WTC11 (cell line): ENCODE results near the gene ZCCHC24. TPM values are rescaled to one million over a fixed set of nuclear protein-coding genes. Genes with fewer than 3 reads are reported as not detected.

ENCODE experiments used
- ATAC-seq: fragments of 200-7000 bp; cut with Tn5 transposase; 2 replicates; pipeline ENCODE4 v1.10.0; 2021; ENCODE audit warnings: mild to moderate bottlenecking, moderate library complexity
- CTCF ChIA-PET: fragments of 300-600 bp; sonication (Branson Sonifier 250); formaldehyde crosslinking; loops from one replicate; lab custom pipeline; 2021; ENCODE audit warnings: antibody characterized with exemption; lab: Charles Lee
- POLR2A ChIA-PET: fragments of 350-600 bp; sonication (Branson Sonifier 250); formaldehyde crosslinking; loops from one replicate; lab custom pipeline; 2021; ENCODE audit warnings: antibody characterized with exemption; lab: Charles Lee
- DNase-seq: peaks from one replicate; pipeline ENCODE4 v3.0.0; 2021; ENCODE audit warnings: low spot score
- H3K27ac Mint-ChIP-seq: 2 replicates; pipeline ENCODE4 v1.8.0; 2021; ENCODE audit warnings: mixed read lengths
- H3K27me3 Mint-ChIP-seq: 2 replicates; pipeline ENCODE4 v1.8.0; 2021; ENCODE audit warnings: low read depth, mild to moderate bottlenecking, moderate library complexity, mixed read lengths
- H3K36me3 Mint-ChIP-seq: 2 replicates; pipeline ENCODE4 v1.8.0; 2021; ENCODE audit warnings: mixed read lengths
- H3K4me1 Mint-ChIP-seq: 2 replicates; pipeline ENCODE4 v1.8.0; 2022; ENCODE audit warnings: mixed read lengths
- H3K4me3 Mint-ChIP-seq: 2 replicates; pipeline ENCODE4 v1.8.0; 2021; ENCODE audit warnings: mild to moderate bottlenecking, moderate library complexity, mixed read lengths
- H3K9me3 Mint-ChIP-seq: 2 replicates; pipeline ENCODE4 v1.8.0; 2021; ENCODE audit warnings: mixed read lengths
- CREB1 ChIP-seq: sonication (generic); formaldehyde crosslinking; IDR thresholded peaks from 2 replicates; pipeline ENCODE4 v1.8.0; 2023; ENCODE audit warnings: mild to moderate bottlenecking, missing genetic modification reagents
- CREM ChIP-seq: sonication (generic); formaldehyde crosslinking; IDR thresholded peaks from 2 replicates; pipeline ENCODE4 v1.8.1; 2022; ENCODE audit warnings: mild to moderate bottlenecking, missing genetic modification reagents, moderate library complexity
- ELF4 ChIP-seq: sonication (generic); formaldehyde crosslinking; IDR thresholded peaks from 2 replicates; pipeline ENCODE4 v1.8.1; 2022; ENCODE audit warnings: low read depth, mild to moderate bottlenecking, moderate library complexity, missing genetic modification reagents
- ETV6 ChIP-seq: sonication (generic); formaldehyde crosslinking; IDR thresholded peaks from 2 replicates; pipeline ENCODE4 v1.8.1; 2022; ENCODE audit warnings: mild to moderate bottlenecking, missing genetic modification reagents
- HMGA2 ChIP-seq: fragments of 250-450 bp; sonication (Bioruptor Pico); IDR thresholded peaks from 2 replicates; pipeline ENCODE4 v1.4.0; 2021; ENCODE audit warnings: mild to moderate bottlenecking, moderate library complexity
- JAZF1 ChIP-seq: fragments of 250-450 bp; sonication (Bioruptor Pico); IDR thresholded peaks from 2 replicates; pipeline ENCODE4 v1.9.0; 2021; ENCODE audit warnings: moderate library complexity, mild to moderate bottlenecking, inconsistent platforms
- MYBL2 ChIP-seq: sonication (generic); formaldehyde crosslinking; IDR thresholded peaks from 2 replicates; pipeline ENCODE4 v1.8.1; 2023; ENCODE audit warnings: mild to moderate bottlenecking, moderate library complexity, missing genetic modification reagents
- NFE2L1 ChIP-seq: sonication (generic); formaldehyde crosslinking; IDR thresholded peaks from 2 replicates; pipeline ENCODE4 v1.8.1; 2023; ENCODE audit warnings: missing genetic modification reagents
- SMAD4 ChIP-seq: sonication (generic); formaldehyde crosslinking; IDR thresholded peaks from 2 replicates; pipeline ENCODE4 v1.8.0; 2022; ENCODE audit warnings: mild to moderate bottlenecking, missing genetic modification reagents
- ZNF263 ChIP-seq: sonication (generic); formaldehyde crosslinking; IDR thresholded peaks from 2 replicates; pipeline ENCODE4 v1.8.1; 2022; ENCODE audit warnings: low read depth, mild to moderate bottlenecking, moderate library complexity, missing genetic modification reagents
- ZNF317 ChIP-seq: sonication (generic); formaldehyde crosslinking; IDR thresholded peaks from 2 replicates; pipeline ENCODE4 v1.8.1; 2023; ENCODE audit warnings: low read depth, mild to moderate bottlenecking, moderate library complexity, missing genetic modification reagents, borderline replicate concordance
- ZNF425 ChIP-seq: fragments of 250-450 bp; sonication (Bioruptor Pico); conservative IDR thresholded peaks from 2 replicates; pipeline ENCODE4 v1.9.0; 2021; ENCODE audit warnings: mild to moderate bottlenecking
- ZNF532 ChIP-seq: fragments of 250-450 bp; sonication (Bioruptor Pico); IDR thresholded peaks from 2 replicates; pipeline ENCODE4 v1.9.0; 2021; ENCODE audit warnings: mild to moderate bottlenecking, borderline replicate concordance
- total RNA-seq: library from RNA; stranded (reverse); gene quantifications from 3 replicates; pipeline ENCODE4 v1.2.3, GENCODE V29; 2021
- TF ChIP-seq, protein P1 (sequence below): sonication (generic); formaldehyde crosslinking; IDR thresholded peaks from 2 replicates; pipeline ENCODE4 v1.8.0; 2022; ENCODE audit warnings: mild to moderate bottlenecking, missing genetic modification reagents
- TF ChIP-seq, protein P2 (sequence below): sonication (generic); formaldehyde crosslinking; IDR thresholded peaks from 2 replicates; pipeline ENCODE4 v1.8.1; 2023; ENCODE audit warnings: mild to moderate bottlenecking, missing genetic modification reagents, moderate library complexity
- TF ChIP-seq, protein P3 (sequence below): sonication (generic); formaldehyde crosslinking; IDR thresholded peaks from 2 replicates; pipeline ENCODE4 v1.8.0; 2022; ENCODE audit warnings: mild to moderate bottlenecking, missing genetic modification reagents
- TF ChIP-seq, protein P4 (sequence below): sonication (generic); formaldehyde crosslinking; IDR thresholded peaks from 2 replicates; pipeline ENCODE4 v1.8.1; 2022; ENCODE audit warnings: low read depth, mild to moderate bottlenecking, moderate library complexity, missing genetic modification reagents, borderline replicate concordance
- TF ChIP-seq, protein P5 (sequence below): sonication (generic); formaldehyde crosslinking; IDR thresholded peaks from 2 replicates; pipeline ENCODE4 v1.8.0; 2022; ENCODE audit warnings: missing genetic modification reagents

The ZCCHC24 gene
- total RNA-seq, 1 experiment from 2014 or later, result 7.7 TPM

GRCh38 chr10:79383974-79384606 is 61.3 kb downstream of the ZCCHC24 start (continued):
- TF ChIP-seq, protein P1, sequence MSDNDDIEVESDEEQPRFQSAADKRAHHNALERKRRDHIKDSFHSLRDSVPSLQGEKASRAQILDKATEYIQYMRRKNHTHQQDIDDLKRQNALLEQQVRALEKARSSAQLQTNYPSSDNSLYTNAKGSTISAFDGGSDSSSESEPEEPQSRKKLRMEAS (CRISPR knock-in tag), result no peak
- no peak for TF ChIP-seq ZNF532 (CRISPR knock-in tag)
- TF ChIP-seq, protein P2, sequence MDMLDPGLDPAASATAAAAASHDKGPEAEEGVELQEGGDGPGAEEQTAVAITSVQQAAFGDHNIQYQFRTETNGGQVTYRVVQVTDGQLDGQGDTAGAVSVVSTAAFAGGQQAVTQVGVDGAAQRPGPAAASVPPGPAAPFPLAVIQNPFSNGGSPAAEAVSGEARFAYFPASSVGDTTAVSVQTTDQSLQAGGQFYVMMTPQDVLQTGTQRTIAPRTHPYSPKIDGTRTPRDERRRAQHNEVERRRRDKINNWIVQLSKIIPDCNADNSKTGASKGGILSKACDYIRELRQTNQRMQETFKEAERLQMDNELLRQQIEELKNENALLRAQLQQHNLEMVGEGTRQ (CRISPR knock-in tag), result no peak
- no peak for TF ChIP-seq MYBL2 (CRISPR knock-in tag)
- no peak for TF ChIP-seq CREB1 (CRISPR knock-in tag)
- TF ChIP-seq, all 79 proteins: peak for 0

GRCh38 chr10:79382491-79382941 is 62.9 kb downstream of the ZCCHC24 start:
- Mint-ChIP-seq H3K4me3 (no peak overlapping the region), H3K27me3 (no peaks in the 10 kb centered on the region), H3K27ac (no peak overlapping the region), H3K9me3 (no peaks in the 10 kb centered on the region), H3K36me3 (no peaks in the 10 kb centered on the region), H3K4me1 (0 out of 2 replicates have a peak, but pooled peaks cover 3% of the 10 kb centered on the region)
- no peak for ATAC-seq
- TF ChIP-seq HMGA2 (CRISPR knock-in tag) (no peak), JAZF1 (CRISPR knock-in tag) (no peak), ETV6 (CRISPR knock-in tag) (no peak), NFE2L1 (CRISPR knock-in tag) (no peak), ELF4 (no peak), ZNF425 (CRISPR knock-in tag) (no peak), ZNF317 (no peak), CREM (no peak), SMAD4 (CRISPR knock-in tag) (no peak), ZNF263 (CRISPR knock-in tag) (no peak)
- TF ChIP-seq, protein P3, sequence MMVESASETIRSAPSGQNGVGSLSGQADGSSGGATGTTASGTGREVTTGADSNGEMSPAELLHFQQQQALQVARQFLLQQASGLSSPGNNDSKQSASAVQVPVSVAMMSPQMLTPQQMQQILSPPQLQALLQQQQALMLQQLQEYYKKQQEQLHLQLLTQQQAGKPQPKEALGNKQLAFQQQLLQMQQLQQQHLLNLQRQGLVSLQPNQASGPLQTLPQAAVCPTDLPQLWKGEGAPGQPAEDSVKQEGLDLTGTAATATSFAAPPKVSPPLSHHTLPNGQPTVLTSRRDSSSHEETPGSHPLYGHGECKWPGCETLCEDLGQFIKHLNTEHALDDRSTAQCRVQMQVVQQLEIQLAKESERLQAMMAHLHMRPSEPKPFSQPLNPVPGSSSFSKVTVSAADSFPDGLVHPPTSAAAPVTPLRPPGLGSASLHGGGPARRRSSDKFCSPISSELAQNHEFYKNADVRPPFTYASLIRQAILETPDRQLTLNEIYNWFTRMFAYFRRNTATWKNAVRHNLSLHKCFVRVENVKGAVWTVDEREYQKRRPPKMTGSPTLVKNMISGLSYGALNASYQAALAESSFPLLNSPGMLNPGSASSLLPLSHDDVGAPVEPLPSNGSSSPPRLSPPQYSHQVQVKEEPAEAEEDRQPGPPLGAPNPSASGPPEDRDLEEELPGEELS (CRISPR knock-in tag), result no peak
- TF ChIP-seq, protein P4, sequence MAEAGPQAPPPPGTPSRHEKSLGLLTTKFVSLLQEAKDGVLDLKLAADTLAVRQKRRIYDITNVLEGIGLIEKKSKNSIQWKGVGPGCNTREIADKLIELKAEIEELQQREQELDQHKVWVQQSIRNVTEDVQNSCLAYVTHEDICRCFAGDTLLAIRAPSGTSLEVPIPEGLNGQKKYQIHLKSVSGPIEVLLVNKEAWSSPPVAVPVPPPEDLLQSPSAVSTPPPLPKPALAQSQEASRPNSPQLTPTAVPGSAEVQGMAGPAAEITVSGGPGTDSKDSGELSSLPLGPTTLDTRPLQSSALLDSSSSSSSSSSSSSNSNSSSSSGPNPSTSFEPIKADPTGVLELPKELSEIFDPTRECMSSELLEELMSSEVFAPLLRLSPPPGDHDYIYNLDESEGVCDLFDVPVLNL, result no peak
- TF ChIP-seq, protein P5, sequence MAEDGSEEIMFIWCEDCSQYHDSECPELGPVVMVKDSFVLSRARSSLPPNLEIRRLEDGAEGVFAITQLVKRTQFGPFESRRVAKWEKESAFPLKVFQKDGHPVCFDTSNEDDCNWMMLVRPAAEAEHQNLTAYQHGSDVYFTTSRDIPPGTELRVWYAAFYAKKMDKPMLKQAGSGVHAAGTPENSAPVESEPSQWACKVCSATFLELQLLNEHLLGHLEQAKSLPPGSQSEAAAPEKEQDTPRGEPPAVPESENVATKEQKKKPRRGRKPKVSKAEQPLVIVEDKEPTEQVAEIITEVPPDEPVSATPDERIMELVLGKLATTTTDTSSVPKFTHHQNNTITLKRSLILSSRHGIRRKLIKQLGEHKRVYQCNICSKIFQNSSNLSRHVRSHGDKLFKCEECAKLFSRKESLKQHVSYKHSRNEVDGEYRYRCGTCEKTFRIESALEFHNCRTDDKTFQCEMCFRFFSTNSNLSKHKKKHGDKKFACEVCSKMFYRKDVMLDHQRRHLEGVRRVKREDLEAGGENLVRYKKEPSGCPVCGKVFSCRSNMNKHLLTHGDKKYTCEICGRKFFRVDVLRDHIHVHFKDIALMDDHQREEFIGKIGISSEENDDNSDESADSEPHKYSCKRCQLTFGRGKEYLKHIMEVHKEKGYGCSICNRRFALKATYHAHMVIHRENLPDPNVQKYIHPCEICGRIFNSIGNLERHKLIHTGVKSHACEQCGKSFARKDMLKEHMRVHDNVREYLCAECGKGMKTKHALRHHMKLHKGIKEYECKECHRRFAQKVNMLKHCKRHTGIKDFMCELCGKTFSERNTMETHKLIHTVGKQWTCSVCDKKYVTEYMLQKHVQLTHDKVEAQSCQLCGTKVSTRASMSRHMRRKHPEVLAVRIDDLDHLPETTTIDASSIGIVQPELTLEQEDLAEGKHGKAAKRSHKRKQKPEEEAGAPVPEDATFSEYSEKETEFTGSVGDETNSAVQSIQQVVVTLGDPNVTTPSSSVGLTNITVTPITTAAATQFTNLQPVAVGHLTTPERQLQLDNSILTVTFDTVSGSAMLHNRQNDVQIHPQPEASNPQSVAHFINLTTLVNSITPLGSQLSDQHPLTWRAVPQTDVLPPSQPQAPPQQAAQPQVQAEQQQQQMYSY, result no peak
- CTCF ChIA-PET, result interaction anchor here (1.0 to 2.3 kb wide), 6 partner anchors 8 to 105 kb away, joined by 3 to 11 read pairs (median 3); partner anchors contain the start of gene PPIF
- POLR2A ChIA-PET, result no interaction called here
- no peak for DNase-seq
